Choroid plexus epithelial cell (primary cell): Measurements from ENCODE around the gene P2RX6.

Experiments
- DNase-seq: peaks from one replicate; pipeline ENCODE4 v3.0.0-alpha.2; 2010; ENCODE audit warnings: low read depth
- H3K4me3 ChIP-seq: 2 replicates; pipeline ENCODE4 v1.5.1; 2011; ENCODE audit warnings: low read depth, mild to moderate bottlenecking, control low read depth, low read length, moderate library complexity
- CTCF ChIP-seq: conservative IDR thresholded peaks from 2 replicates; pipeline ENCODE4 v1.5.1; 2011; ENCODE audit warnings: low read depth, mild to moderate bottlenecking, control low read depth, inconsistent platforms, low read length, moderate library complexity

Gene P2RX6

GRCh38 chr22:20980523-20980922, 34.4 kb upstream of the P2RX6 start:
- no peak overlapping the region for H3K4me3 ChIP-seq
- no peak for TF ChIP-seq CTCF
- no peak for DNase-seq

- peak overlapping the region; percentile 89 for H3K4me3 ChIP-seq
- no peak for DNase-seq
- TF ChIP-seq CTCF, result no peak
Measured at GRCh38 chr22:20980938-20981722, 33.8 kb upstream of the P2RX6 start.

GRCh38 chr22:20981787-20982562, 33.0 kb upstream of the P2RX6 start, which contains the start of gene LZTR1:
Gene LZTR1 (plus strand): TSS chr22:20982297. CDS start chr22:20982372, 75 bp downstream.
- TF ChIP-seq CTCF, result peak; percentile 77
- peak within 1 kb of the TSS; percentile 89 for H3K4me3 ChIP-seq
- peak; percentile 87 for DNase-seq

GRCh38 chr22:20982563-20982882, 32.4 kb upstream of the P2RX6 start:
- DNase-seq, result no peak
- peak overlapping the region; percentile 89 for H3K4me3 ChIP-seq
- no peak for TF ChIP-seq CTCF

GRCh38 chr22:20983081-20983771, 31.7 kb upstream of the P2RX6 start:
- DNase-seq, result no peak
- H3K4me3 ChIP-seq, result peak overlapping the region; percentile 89
- no peak for TF ChIP-seq CTCF

- no peak for DNase-seq
- no peak overlapping the region for H3K4me3 ChIP-seq
- no peak for TF ChIP-seq CTCF
Measured at GRCh38 chr22:20985720-20986119, 29.2 kb upstream of the P2RX6 start.
